Osteoblast (primary cell): ENCODE data around the gene SLIT3. TPM values are rescaled to one million over a fixed set of nuclear protein-coding genes. Genes with fewer than 3 reads are reported as not detected.

Experiments used
- DNase-seq: peaks from one replicate; pipeline ENCODE4 v3.0.0; 2011; ENCODE audit warnings: low spot score, mixed read lengths; ENCODE audit not compliant: insufficient read length; ENCODE audit errors: missing footprints
- H2AFZ ChIP-seq: 2 replicates; pipeline ENCODE4 v1.6.0; 2011; ENCODE audit warnings: mild to moderate bottlenecking, low read length
- H3K27ac ChIP-seq: 2 replicates; pipeline ENCODE4 v1.5.1; 2011; ENCODE audit warnings: mild to moderate bottlenecking, low read depth, low read length, moderate library complexity
- H3K27me3 ChIP-seq: 2 replicates; pipeline ENCODE4 v1.6.0; 2012; ENCODE audit warnings: mild to moderate bottlenecking, control low read depth, inconsistent platforms, low read length, moderate library complexity; ENCODE audit not compliant: insufficient read depth
- H3K36me3 ChIP-seq: 2 replicates; pipeline ENCODE4 v1.5.1; 2011; ENCODE audit warnings: mild to moderate bottlenecking, low read length, control low read depth, moderate library complexity; ENCODE audit not compliant: insufficient read depth
- H3K4me1 ChIP-seq: 2 replicates; pipeline ENCODE4 v1.5.1; 2011; ENCODE audit warnings: mild to moderate bottlenecking, low read length, control low read depth, moderate library complexity; ENCODE audit not compliant: insufficient read depth
- H3K4me2 ChIP-seq: 2 replicates; pipeline ENCODE4 v1.6.0; 2011; ENCODE audit warnings: mild to moderate bottlenecking, low read length; ENCODE audit not compliant: insufficient read depth
- H3K4me3 ChIP-seq: fragments of 200-600 bp; sonication (generic); 3 replicates; pipeline ENCODE4 v1.5.1; 2012; ENCODE audit warnings: mild to moderate bottlenecking, low read length, inconsistent platforms; ENCODE audit not compliant: insufficient read depth
- H3K79me2 ChIP-seq: 2 replicates; pipeline ENCODE4 v1.6.0; 2012; ENCODE audit warnings: mild to moderate bottlenecking, low read length, control low read depth, inconsistent platforms; ENCODE audit not compliant: insufficient read depth
- H3K9me3 ChIP-seq: 2 replicates; pipeline ENCODE4 v1.5.1; 2011; ENCODE audit warnings: low read depth, low read length, control low read depth
- H4K20me1 ChIP-seq: 2 replicates; pipeline ENCODE4 v1.6.0; 2012; ENCODE audit warnings: mild to moderate bottlenecking, low read length, control low read depth; ENCODE audit not compliant: insufficient read depth
- total RNA-seq: library from RNA; depleted of rRNA; stranded (reverse); fragments of >200 nt; gene quantifications from 2 replicates; pipeline ENCODE4 v1.2.3, GENCODE V29; 2012
- TF ChIP-seq, protein P1 (sequence below): IDR thresholded peaks from 2 replicates; pipeline ENCODE4 v1.5.1; 2011; ENCODE audit warnings: mild to moderate bottlenecking, low read depth, low read length, moderate library complexity; ENCODE audit errors: extremely low read depth

The SLIT3 gene
- total RNA-seq, 1 donor = 37.6 TPM

GRCh38 chr5:168929656-168930055, 371.3 kb downstream of the SLIT3 start:
- no peak overlapping the region for H2AFZ ChIP-seq
- no peak overlapping the region for H3K27ac ChIP-seq
- H4K20me1 ChIP-seq = no peaks in the 10 kb centered on the region
- H3K79me2 ChIP-seq = no peaks in the 10 kb centered on the region
- TF ChIP-seq, protein P1, sequence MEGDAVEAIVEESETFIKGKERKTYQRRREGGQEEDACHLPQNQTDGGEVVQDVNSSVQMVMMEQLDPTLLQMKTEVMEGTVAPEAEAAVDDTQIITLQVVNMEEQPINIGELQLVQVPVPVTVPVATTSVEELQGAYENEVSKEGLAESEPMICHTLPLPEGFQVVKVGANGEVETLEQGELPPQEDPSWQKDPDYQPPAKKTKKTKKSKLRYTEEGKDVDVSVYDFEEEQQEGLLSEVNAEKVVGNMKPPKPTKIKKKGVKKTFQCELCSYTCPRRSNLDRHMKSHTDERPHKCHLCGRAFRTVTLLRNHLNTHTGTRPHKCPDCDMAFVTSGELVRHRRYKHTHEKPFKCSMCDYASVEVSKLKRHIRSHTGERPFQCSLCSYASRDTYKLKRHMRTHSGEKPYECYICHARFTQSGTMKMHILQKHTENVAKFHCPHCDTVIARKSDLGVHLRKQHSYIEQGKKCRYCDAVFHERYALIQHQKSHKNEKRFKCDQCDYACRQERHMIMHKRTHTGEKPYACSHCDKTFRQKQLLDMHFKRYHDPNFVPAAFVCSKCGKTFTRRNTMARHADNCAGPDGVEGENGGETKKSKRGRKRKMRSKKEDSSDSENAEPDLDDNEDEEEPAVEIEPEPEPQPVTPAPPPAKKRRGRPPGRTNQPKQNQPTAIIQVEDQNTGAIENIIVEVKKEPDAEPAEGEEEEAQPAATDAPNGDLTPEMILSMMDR = no peak
- no peak for DNase-seq
- H3K4me1 ChIP-seq = peaks cover 13% of the 10 kb centered on the region
- H3K9me3 ChIP-seq = no peaks in the 10 kb centered on the region
- H3K4me3 ChIP-seq = no peak overlapping the region
- H3K4me2 ChIP-seq = no peak overlapping the region
- H3K36me3 ChIP-seq = no peaks in the 10 kb centered on the region
- H3K27me3 ChIP-seq = no peaks in the 10 kb centered on the region

DNA sequence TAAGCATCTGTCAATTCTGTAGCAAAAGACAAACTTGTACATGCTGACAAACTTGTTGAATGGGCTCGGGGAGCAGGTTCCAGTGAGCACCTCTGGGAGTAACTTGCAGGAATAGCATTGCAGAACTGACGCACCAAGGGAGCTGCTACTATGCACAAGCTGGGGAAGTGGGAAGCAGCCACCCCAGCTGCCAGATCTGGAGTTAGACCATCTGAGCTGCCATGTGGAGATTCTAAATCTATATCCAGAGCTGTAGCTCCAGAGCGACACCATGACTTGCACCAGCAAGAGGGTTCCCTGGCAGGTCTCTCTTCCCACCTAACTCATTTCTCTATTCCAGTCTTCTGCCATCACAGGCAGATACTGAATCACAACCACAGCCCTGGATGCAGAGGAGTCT, 375.8 kb downstream of the SLIT3 start:
- TF ChIP-seq, protein P1 = no peak
- H3K9me3 ChIP-seq = no peaks in the 10 kb centered on the region
- H3K27me3 ChIP-seq = peaks cover 8% of the 10 kb centered on the region
- H3K4me2 ChIP-seq = no peak overlapping the region
- no peak overlapping the region for H3K27ac ChIP-seq
- H3K36me3 ChIP-seq = no peaks in the 10 kb centered on the region
- peaks cover 7% of the 10 kb centered on the region for H4K20me1 ChIP-seq
- H3K4me1 ChIP-seq = no peaks in the 10 kb centered on the region
- H3K4me3 ChIP-seq = no peak overlapping the region
- H2AFZ ChIP-seq = no peak overlapping the region
- no peak for DNase-seq
- no peaks in the 10 kb centered on the region for H3K79me2 ChIP-seq

GRCh38 chr5:168921147-168921866, 379.6 kb downstream of the SLIT3 start:
- no peaks in the 10 kb centered on the region for H3K79me2 ChIP-seq
- H3K36me3 ChIP-seq = no peaks in the 10 kb centered on the region
- H2AFZ ChIP-seq = no peak overlapping the region
- no peaks in the 10 kb centered on the region for H3K9me3 ChIP-seq
- H3K27me3 ChIP-seq = peaks cover 11% of the 10 kb centered on the region
- no peak overlapping the region for H3K4me3 ChIP-seq
- H3K4me2 ChIP-seq = no peak overlapping the region
- no peaks in the 10 kb centered on the region for H3K4me1 ChIP-seq
- TF ChIP-seq, protein P1 = no peak
- no peak for DNase-seq
- no peak overlapping the region for H3K27ac ChIP-seq
- peaks cover 7% of the 10 kb centered on the region for H4K20me1 ChIP-seq

DNA sequence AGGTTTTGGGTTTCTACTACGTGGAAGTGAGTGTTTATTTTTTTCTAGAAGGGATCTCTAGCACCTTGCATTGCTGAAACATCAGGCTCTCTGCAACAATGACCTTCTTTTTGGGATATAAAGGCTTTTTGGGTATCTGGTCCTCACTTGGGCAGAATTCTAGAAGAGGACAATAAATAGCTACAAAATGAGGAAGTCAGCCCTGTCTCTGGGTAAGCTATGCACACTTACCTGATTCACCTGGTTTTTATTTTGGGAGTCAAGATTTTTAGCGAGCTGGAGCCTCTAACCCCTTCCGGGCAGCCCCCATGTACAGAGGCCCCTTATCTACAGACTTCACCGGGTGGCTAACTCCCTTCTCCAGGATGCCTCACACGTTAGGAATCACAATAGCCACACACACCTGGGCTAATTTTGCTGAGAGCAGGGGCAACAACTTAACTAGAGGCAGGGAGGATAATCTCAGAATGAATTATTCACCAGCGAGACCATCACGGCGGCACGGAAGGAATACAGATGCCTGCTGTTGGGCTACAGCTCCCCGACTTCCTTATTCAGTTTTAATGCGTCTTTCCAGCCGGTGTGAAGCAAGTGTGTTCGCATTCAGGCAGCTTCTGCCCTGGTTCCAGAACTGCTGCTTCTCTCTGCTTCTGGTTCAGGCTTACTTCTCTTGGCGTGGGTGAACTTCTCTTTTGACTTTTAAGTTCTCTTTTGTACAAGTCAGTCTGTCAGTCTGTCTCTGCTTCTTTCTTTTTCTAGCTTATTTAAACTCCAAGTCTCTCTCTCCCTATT, 380.7 kb downstream of the SLIT3 start:
- Histone ChIP-seq H3K27ac (no peak overlapping the region), H3K27me3 (peaks cover 11% of the 10 kb centered on the region), H3K4me1 (no peaks in the 10 kb centered on the region), H2AFZ (no peak overlapping the region), H3K9me3 (no peaks in the 10 kb centered on the region), H3K36me3 (no peaks in the 10 kb centered on the region), H4K20me1 (peaks cover 7% of the 10 kb centered on the region), H3K4me3 (no peak overlapping the region), H3K79me2 (no peaks in the 10 kb centered on the region), H3K4me2 (no peak overlapping the region)
- TF ChIP-seq, protein P1 = no peak
- no peak for DNase-seq
